ENCODE data around the gene SULT1A3.
"Not testable (repeated sequence)": the region's sequence is repeated elsewhere in the genome, so short reads cannot be mapped to it uniquely, and the experiment has no call there.

DNA sequence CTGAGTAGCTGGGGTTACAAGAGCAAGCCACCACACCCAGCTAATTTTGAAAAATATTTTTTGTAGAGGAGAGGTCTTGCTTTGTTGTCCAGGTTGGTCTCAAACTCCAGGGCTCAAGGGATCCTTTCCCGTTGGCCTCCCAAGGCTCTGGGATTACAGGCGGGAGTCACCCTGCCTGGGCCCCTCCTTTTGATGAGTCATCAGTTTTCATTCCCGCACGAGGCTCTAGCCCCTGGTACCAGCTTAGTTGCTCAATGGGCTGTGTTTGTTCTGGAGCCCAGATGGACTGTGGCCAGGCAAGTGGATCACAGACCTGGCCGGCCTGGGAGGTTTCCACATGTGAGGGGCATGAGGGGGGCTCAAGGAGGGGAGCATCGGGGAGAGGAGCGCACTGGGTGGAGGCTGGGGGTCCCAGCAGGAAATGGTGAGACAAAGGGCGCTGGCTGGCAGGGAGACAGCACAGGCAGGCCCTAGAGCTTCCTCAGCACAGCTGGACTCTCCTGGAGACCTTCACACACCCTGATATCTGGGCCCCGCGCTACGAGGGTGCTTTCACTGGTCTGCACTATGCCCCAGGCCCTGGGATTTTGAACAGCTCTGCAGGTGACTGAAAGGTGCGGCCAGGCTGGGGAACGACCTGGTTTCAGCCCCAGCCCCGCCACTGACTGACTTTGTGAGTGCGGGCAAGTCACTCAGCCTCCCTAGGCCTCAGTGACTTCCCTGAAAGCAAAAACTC is 721 bp downstream of the SULT1A3 start:
- TF ChIP-seq, protein P1, sequence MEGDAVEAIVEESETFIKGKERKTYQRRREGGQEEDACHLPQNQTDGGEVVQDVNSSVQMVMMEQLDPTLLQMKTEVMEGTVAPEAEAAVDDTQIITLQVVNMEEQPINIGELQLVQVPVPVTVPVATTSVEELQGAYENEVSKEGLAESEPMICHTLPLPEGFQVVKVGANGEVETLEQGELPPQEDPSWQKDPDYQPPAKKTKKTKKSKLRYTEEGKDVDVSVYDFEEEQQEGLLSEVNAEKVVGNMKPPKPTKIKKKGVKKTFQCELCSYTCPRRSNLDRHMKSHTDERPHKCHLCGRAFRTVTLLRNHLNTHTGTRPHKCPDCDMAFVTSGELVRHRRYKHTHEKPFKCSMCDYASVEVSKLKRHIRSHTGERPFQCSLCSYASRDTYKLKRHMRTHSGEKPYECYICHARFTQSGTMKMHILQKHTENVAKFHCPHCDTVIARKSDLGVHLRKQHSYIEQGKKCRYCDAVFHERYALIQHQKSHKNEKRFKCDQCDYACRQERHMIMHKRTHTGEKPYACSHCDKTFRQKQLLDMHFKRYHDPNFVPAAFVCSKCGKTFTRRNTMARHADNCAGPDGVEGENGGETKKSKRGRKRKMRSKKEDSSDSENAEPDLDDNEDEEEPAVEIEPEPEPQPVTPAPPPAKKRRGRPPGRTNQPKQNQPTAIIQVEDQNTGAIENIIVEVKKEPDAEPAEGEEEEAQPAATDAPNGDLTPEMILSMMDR (IDR thresholded peaks at IDR 0.05) = not testable (repeated sequence)
- not testable (repeated sequence) for TF ChIP-seq POLR2AphosphoS5, POLR2A, EP300 (IDR thresholded peaks at IDR 0.05)

All from upper lobe of left lung (tissue), 4 donors.